CD4-positive, alpha-beta T cell treated with Interleukin-10 for 1 hour (primary cell): ENCODE data around the gene RNF212.

Experiments
- DNase-seq: peaks from one replicate; pipeline ENCODE4 v3.0.0-alpha.2; 2020

RNF212 gene

GRCh38 chr4:1087371-1087770, 26.0 kb downstream of the RNF212 start:
- DNase-seq: peak; percentile 32

GRCh38 chr4:1086011-1086410, 27.4 kb downstream of the RNF212 start:
- DNase-seq: no peak

GRCh38 chr4:1085404-1085799, 28.0 kb downstream of the RNF212 start:
- DNase-seq: no peak

GRCh38 chr4:1084796-1085403, 28.5 kb downstream of the RNF212 start:
- DNase-seq: no peak

- no peak for DNase-seq
Observed at GRCh38 chr4:1084394-1084793, 29.0 kb downstream of the RNF212 start.

- no peak for DNase-seq
Observed at GRCh38 chr4:1082215-1083182, 30.9 kb downstream of the RNF212 start.

- DNase-seq: no peak
Observed at GRCh38 chr4:1081689-1082040, 31.7 kb downstream of the RNF212 start.

GRCh38 chr4:1080961-1081688, 32.2 kb downstream of the RNF212 start:
- DNase-seq: no peak

- DNase-seq: no peak
Observed at GRCh38 chr4:1080432-1080831, 32.9 kb downstream of the RNF212 start.

- no peak for DNase-seq
Observed at GRCh38 chr4:1079711-1080265, 33.6 kb downstream of the RNF212 start.

GRCh38 chr4:1078490-1078889, 34.9 kb downstream of the RNF212 start:
- no peak for DNase-seq

- DNase-seq: no peak
Observed at GRCh38 chr4:1077711-1078477, 35.5 kb downstream of the RNF212 start.

- no peak for DNase-seq
Observed at GRCh38 chr4:1075809-1076699, 37.3 kb downstream of the RNF212 start.

- no peak for DNase-seq
Observed at GRCh38 chr4:1075225-1075624, 38.1 kb downstream of the RNF212 start.

- no peak for DNase-seq
Observed at GRCh38 chr4:1074077-1074476, 39.3 kb downstream of the RNF212 start.

- DNase-seq: peak; percentile 63
Observed at GRCh38 chr4:1072830-1073446, 40.4 kb downstream of the RNF212 start.

GRCh38 chr4:1069394-1069793, 44.0 kb downstream of the RNF212 start:
- DNase-seq: no peak

GRCh38 chr4:1065732-1066131, 47.6 kb downstream of the RNF212 start:
- no peak for DNase-seq

GRCh38 chr4:1062419-1062818, 50.9 kb downstream of the RNF212 start:
- DNase-seq: no peak

- DNase-seq: no peak
Observed at GRCh38 chr4:1061760-1062159, 51.6 kb downstream of the RNF212 start.
